ENCODE data around the gene VPS25. TPM values are rescaled to one million over a fixed set of nuclear protein-coding genes. Genes with fewer than 3 reads are reported as not detected.

The VPS25 gene
- total and polyA plus RNA-seq, 8 donors = 4.1 to 79.6 (median 46.5) TPM

- peaks cover 0 to 6% (median 1%) of the 10 kb centered on the region in 4 donors for H3K36me3 ChIP-seq
- H3K4me3 ChIP-seq = no peak overlapping the region
- no peaks in the 10 kb centered on the region for H3K27me3 ChIP-seq
- H3K9me3 ChIP-seq = no peaks in the 10 kb centered on the region
- no peak for TF ChIP-seq EP300 (IDR thresholded peaks at IDR 0.05)
- no peak for TF ChIP-seq CTCF (IDR thresholded peaks at IDR 0.05)
- TF ChIP-seq POLR2AphosphoS5 (IDR thresholded peaks at IDR 0.05) = no peak
- TF ChIP-seq POLR2A (IDR thresholded peaks at IDR 0.05) = no peak
- 89 to 100% (median 94%) methylated on average over 1 of the region's 1 CpG for WGBS, 5 donors
- intact Hi-C loops (cut with DNase I; ENCODE audit: low total_unique reads) = no loop called here
- H3K27ac ChIP-seq = no peak overlapping the region
- DNase-seq = no peak
- H3K4me1 ChIP-seq = peaks cover 16 to 27% (median 26%) of the 10 kb centered on the region in 4 donors
Measured at GRCh38 chr17:42827472-42827871, 54.2 kb downstream of the VPS25 start.

Small RNA genes lying within 50 kb of the gene (small RNA-seq; reads per million reads assigned to genes)
- gene HMGN2P15 = 0 reads per million in 4 donors
- 0 reads per million in 4 donors for gene MIR6781

Other genes starting within 250 kb of the VPS25 start
- 10 to 100 TPM; 11.7 to 55.8 (median 22.9) TPM for gene NAGLU, start 237.2 kb upstream of the VPS25 start, total RNA-seq
- gene NAGLU, start 237.2 kb upstream of the VPS25 start, polyA plus RNA-seq = 10 to 100 TPM; 16.7 to 22.4 (median 19.9) TPM
- 1 to 10 TPM in 1 of 5 donors, under 1 TPM in 1, not detected in 3; 0.55 to 1.8 TPM for gene HSD17B1, start 220.5 kb upstream of the VPS25 start, total RNA-seq
- gene HSD17B1, start 220.5 kb upstream of the VPS25 start, polyA plus RNA-seq = 1 to 10 TPM; 2.7 to 4.8 (median 4.6) TPM
- 100 to 1,000 TPM in 1 of 5 donors, 10 to 100 TPM in 4; 15.6 to 127 (median 43.5) TPM for gene COASY, start 211.3 kb upstream of the VPS25 start, total RNA-seq
- 10 to 100 TPM; 79.6 to 93.4 (median 88.4) TPM for gene COASY, start 211.3 kb upstream of the VPS25 start, polyA plus RNA-seq
- 100 to 1,000 TPM in 1 of 5 donors, 10 to 100 TPM in 4; 39.7 to 101 (median 62.5) TPM for gene MLX, start 206.3 kb upstream of the VPS25 start, total RNA-seq
- gene MLX, start 206.3 kb upstream of the VPS25 start, polyA plus RNA-seq = 10 to 100 TPM; 39.1 to 83.4 (median 55.5) TPM
- gene PSMC3IP, start 195.7 kb upstream of the VPS25 start, total RNA-seq = 1 to 10 TPM in 2 of 5 donors, under 1 TPM in 1, not detected in 2; 0.89 to 3.3 (median 2.4) TPM
- gene PSMC3IP, start 195.7 kb upstream of the VPS25 start, polyA plus RNA-seq = 1 to 10 TPM; 5.1 to 6.5 (median 5.2) TPM
- 10 to 100 TPM; 21.1 to 74.8 (median 51.0) TPM for gene RETREG3, start 164.1 kb upstream of the VPS25 start, total RNA-seq
- 10 to 100 TPM in 2 of 3 donors, 1 to 10 TPM in 1; 9.5 to 20.4 (median 15.4) TPM for gene RETREG3, start 164.1 kb upstream of the VPS25 start, polyA plus RNA-seq
- gene TUBG1, start 163.8 kb upstream of the VPS25 start, total RNA-seq = 10 to 100 TPM; 18.5 to 72.4 (median 49.2) TPM
- gene TUBG1, start 163.8 kb upstream of the VPS25 start, polyA plus RNA-seq = 10 to 100 TPM; 33.3 to 51.5 (median 42.2) TPM
- 100 to 1,000 TPM in 2 of 5 donors, 10 to 100 TPM in 2, 1 to 10 TPM in 1; 4.3 to 181 (median 15.8) TPM for gene TUBG2, start 114.2 kb upstream of the VPS25 start, total RNA-seq
- gene TUBG2, start 114.2 kb upstream of the VPS25 start, polyA plus RNA-seq = 10 to 100 TPM; 13.3 to 17.1 (median 15.9) TPM
- gene PLEKHH3, start 96.5 kb upstream of the VPS25 start, total RNA-seq = 10 to 100 TPM; 16.5 to 96.0 (median 28.0) TPM
- 10 to 100 TPM; 19.1 to 74.4 (median 52.9) TPM for gene PLEKHH3, start 96.5 kb upstream of the VPS25 start, polyA plus RNA-seq
- gene CCR10, start 91.6 kb upstream of the VPS25 start, total RNA-seq = 10 to 100 TPM in 1 of 5 donors, 1 to 10 TPM in 3, not detected in 1; 1.7 to 11.7 (median 7.0) TPM
- gene CCR10, start 91.6 kb upstream of the VPS25 start, polyA plus RNA-seq = 1 to 10 TPM in 1 of 3 donors, under 1 TPM in 2; 0.55 to 1.4 (median 0.56) TPM
- gene CNTNAP1, start 90.9 kb upstream of the VPS25 start, total RNA-seq = 10 to 100 TPM in 2 of 5 donors, 1 to 10 TPM in 3; 6.7 to 13.3 (median 9.0) TPM
- gene CNTNAP1, start 90.9 kb upstream of the VPS25 start, polyA plus RNA-seq = 1 to 10 TPM in 2 of 3 donors, under 1 TPM in 1; 0.76 to 2.7 (median 2.6) TPM
- 100 to 1,000 TPM in 1 of 5 donors, 10 to 100 TPM in 4; 28.1 to 512 (median 35.6) TPM for gene EZH1, start 28.4 kb upstream of the VPS25 start, total RNA-seq
- gene EZH1, start 28.4 kb upstream of the VPS25 start, polyA plus RNA-seq = 10 to 100 TPM in 1 of 3 donors, 1 to 10 TPM in 2; 6.3 to 16.0 (median 6.7) TPM
- 10 to 100 TPM in 2 of 5 donors, not detected in 3; 10.4 to 15.2 TPM for gene RAMP2, start 12.2 kb upstream of the VPS25 start, total RNA-seq
- gene RAMP2, start 12.2 kb upstream of the VPS25 start, polyA plus RNA-seq = 10 to 100 TPM in 2 of 3 donors, 1 to 10 TPM in 1; 8.6 to 20.0 (median 19.2) TPM
- gene WNK4, start 7.2 kb downstream of the VPS25 start, total RNA-seq = 10 to 100 TPM in 2 of 5 donors, 1 to 10 TPM in 3; 1.1 to 30.4 (median 4.9) TPM
- gene WNK4, start 7.2 kb downstream of the VPS25 start, polyA plus RNA-seq = 1 to 10 TPM; 1.1 to 1.7 (median 1.3) TPM
- 100 to 1,000 TPM in 3 of 5 donors, 10 to 100 TPM in 2; 22.2 to 166 (median 121) TPM for gene COA3, start 25.3 kb downstream of the VPS25 start, total RNA-seq
- 100 to 1,000 TPM; 201 to 268 (median 201) TPM for gene COA3, start 25.3 kb downstream of the VPS25 start, polyA plus RNA-seq
- 1 to 10 TPM in 2 of 5 donors, under 1 TPM in 1, not detected in 2; 0.29 to 2.2 (median 1.3) TPM for gene CNTD1, start 25.4 kb downstream of the VPS25 start, total RNA-seq
- 1 to 10 TPM; 1.3 to 2.4 (median 1.3) TPM for gene CNTD1, start 25.4 kb downstream of the VPS25 start, polyA plus RNA-seq
- gene BECN1, start 50.8 kb downstream of the VPS25 start, total RNA-seq = 100 to 1,000 TPM in 3 of 5 donors, 10 to 100 TPM in 2; 53.1 to 192 (median 124) TPM
- gene BECN1, start 50.8 kb downstream of the VPS25 start, polyA plus RNA-seq = 10 to 100 TPM; 40.3 to 86.1 (median 65.2) TPM
- gene PSME3, start 59.9 kb downstream of the VPS25 start, total RNA-seq = 10 to 100 TPM; 26.4 to 74.4 (median 70.0) TPM
- gene PSME3, start 59.9 kb downstream of the VPS25 start, polyA plus RNA-seq = 10 to 100 TPM; 27.1 to 75.8 (median 61.5) TPM
- gene AOC2, start 71.1 kb downstream of the VPS25 start, total RNA-seq = 1 to 10 TPM in 1 of 5 donors, under 1 TPM in 2, not detected in 2; 0.87 to 3.0 (median 0.92) TPM
- gene AOC2, start 71.1 kb downstream of the VPS25 start, polyA plus RNA-seq = under 1 TPM in 2 of 3 donors, not detected in 1; 0.50 to 0.55 TPM
- 10 to 100 TPM; 20.9 to 67.9 (median 42.0) TPM for gene AOC3, start 77.8 kb downstream of the VPS25 start, total RNA-seq
- 10 to 100 TPM in 1 of 3 donors, 1 to 10 TPM in 2; 6.2 to 46.9 (median 9.3) TPM for gene AOC3, start 77.8 kb downstream of the VPS25 start, polyA plus RNA-seq
- gene G6PC1, start 127.3 kb downstream of the VPS25 start, total RNA-seq = 1 to 10 TPM in 1 of 5 donors, not detected in 4; 4.0 TPM
- not detected for gene G6PC1, start 127.3 kb downstream of the VPS25 start, polyA plus RNA-seq
- 10 to 100 TPM in 4 of 5 donors, 1 to 10 TPM in 1; 6.4 to 64.0 (median 26.8) TPM for gene AARSD1, start 191.0 kb downstream of the VPS25 start, total RNA-seq
- gene AARSD1, start 191.0 kb downstream of the VPS25 start, polyA plus RNA-seq = 10 to 100 TPM; 37.7 to 61.2 (median 56.7) TPM
- gene PTGES3L, start 206.6 kb downstream of the VPS25 start, total RNA-seq = 1 to 10 TPM in 3 of 5 donors, not detected in 2; 3.6 to 9.8 (median 8.3) TPM
- 1 to 10 TPM in 2 of 3 donors, not detected in 1; 1.3 to 2.9 TPM for gene PTGES3L, start 206.6 kb downstream of the VPS25 start, polyA plus RNA-seq
- gene RUNDC1, start 207.1 kb downstream of the VPS25 start, total RNA-seq = 10 to 100 TPM; 12.9 to 51.6 (median 15.2) TPM
- 1 to 10 TPM; 5.8 to 7.1 (median 6.6) TPM for gene RUNDC1, start 207.1 kb downstream of the VPS25 start, polyA plus RNA-seq
- gene RPL27, start 225.0 kb downstream of the VPS25 start, total RNA-seq = 1,000 to 10,000 TPM in 3 of 5 donors, 100 to 1,000 TPM in 2; 251 to 1,639 (median 1,099) TPM
- 1,000 to 10,000 TPM; 2,693 to 4,199 (median 4,058) TPM for gene RPL27, start 225.0 kb downstream of the VPS25 start, polyA plus RNA-seq
- gene IFI35, start 233.3 kb downstream of the VPS25 start, total RNA-seq = 100 to 1,000 TPM in 1 of 5 donors, 10 to 100 TPM in 2, 1 to 10 TPM in 2; 4.0 to 145 (median 19.5) TPM
- gene IFI35, start 233.3 kb downstream of the VPS25 start, polyA plus RNA-seq = 10 to 100 TPM; 37.6 to 53.0 (median 46.4) TPM
- gene VAT1, start 248.9 kb downstream of the VPS25 start, total RNA-seq = 10 to 100 TPM in 4 of 5 donors, 1 to 10 TPM in 1; 8.2 to 71.7 (median 55.8) TPM
- gene VAT1, start 248.9 kb downstream of the VPS25 start, polyA plus RNA-seq = 10 to 100 TPM; 26.5 to 73.6 (median 65.7) TPM